IPS-15b (cell line): ENCODE measurements around the gene HCCS.

Experiments
- H3K27me3 ChIP-seq: one replicate; pipeline ENCODE4 v1.6.1; 2013; ENCODE audit warnings: low read length; ENCODE audit not compliant: control insufficient read depth, insufficient read depth
- H3K36me3 ChIP-seq: one replicate; pipeline ENCODE4 v1.6.1; 2013; ENCODE audit warnings: low read length; ENCODE audit not compliant: control insufficient read depth, insufficient read depth
- H3K4me1 ChIP-seq: one replicate; pipeline ENCODE4 v1.6.1; 2013; ENCODE audit warnings: mild to moderate bottlenecking, low read length; ENCODE audit not compliant: control insufficient read depth, insufficient read depth
- H3K4me3 ChIP-seq: one replicate; pipeline ENCODE4 v1.5.1; 2013; ENCODE audit warnings: low read depth, low read length
- H3K9ac ChIP-seq: one replicate; pipeline ENCODE4 v1.6.1; 2013; ENCODE audit warnings: low read depth, mild to moderate bottlenecking, low read length
- H3K9me3 ChIP-seq: one replicate; pipeline ENCODE4 v1.6.1; 2013; ENCODE audit warnings: mild to moderate bottlenecking, low read length; ENCODE audit not compliant: control insufficient read depth, insufficient read depth

Gene HCCS

DNA sequence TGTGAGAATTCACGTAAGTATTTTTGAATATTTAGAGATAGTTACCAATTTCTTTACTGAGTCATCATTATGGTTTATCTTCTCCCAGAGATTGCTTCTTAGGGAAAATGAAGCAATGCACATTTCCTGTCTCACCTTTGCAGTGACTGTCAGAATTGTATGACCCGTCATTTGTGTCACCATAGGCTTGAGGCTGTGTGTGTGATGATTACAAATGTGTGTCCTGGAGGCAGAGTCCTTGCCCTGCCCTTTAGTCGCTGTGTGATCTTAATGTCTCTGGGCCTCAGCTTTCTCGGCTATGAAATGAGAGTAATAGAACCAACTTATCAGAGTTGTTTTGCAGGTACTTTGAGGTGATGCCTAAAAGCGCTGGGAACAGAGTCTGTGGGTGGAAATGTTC lies 13.9 kb downstream of the HCCS start:
- Histone ChIP-seq H3K9me3 (no peaks in the 10 kb centered on the region), H3K4me1 (no peaks in the 10 kb centered on the region), H3K27me3 (no peaks in the 10 kb centered on the region), H3K4me3 (no peak overlapping the region), H3K9ac (no peak overlapping the region), H3K36me3 (peaks cover 5% of the 10 kb centered on the region)

DNA sequence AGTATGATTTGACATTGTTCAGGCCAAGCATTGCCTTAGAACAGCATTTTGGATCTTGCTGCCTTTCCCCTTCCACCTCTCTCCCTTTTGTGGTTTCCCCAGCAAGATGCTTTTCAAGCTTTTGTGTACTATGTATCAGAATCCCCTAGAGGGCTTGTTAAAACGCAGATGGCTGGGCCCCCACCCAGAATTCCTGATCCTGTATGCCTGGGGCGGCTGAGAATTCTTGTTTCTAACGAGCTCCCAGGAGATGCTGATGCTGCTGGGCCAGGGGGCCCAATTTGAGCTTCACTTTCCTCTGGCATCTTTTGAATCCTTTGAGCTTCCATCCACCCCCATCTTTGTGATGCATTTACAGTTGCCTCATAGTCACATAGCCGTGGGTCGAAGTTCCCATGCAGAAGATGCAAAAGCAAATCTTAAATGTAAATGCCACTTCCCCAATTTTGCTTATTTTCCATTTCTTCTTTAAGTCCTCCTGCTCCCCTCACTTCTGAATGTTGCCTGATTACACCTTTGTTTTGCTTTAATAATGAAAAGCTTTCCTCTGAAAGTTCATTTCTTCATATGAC lies 18.5 kb downstream of the HCCS start:
- no peaks in the 10 kb centered on the region for H3K9me3 ChIP-seq

DNA sequence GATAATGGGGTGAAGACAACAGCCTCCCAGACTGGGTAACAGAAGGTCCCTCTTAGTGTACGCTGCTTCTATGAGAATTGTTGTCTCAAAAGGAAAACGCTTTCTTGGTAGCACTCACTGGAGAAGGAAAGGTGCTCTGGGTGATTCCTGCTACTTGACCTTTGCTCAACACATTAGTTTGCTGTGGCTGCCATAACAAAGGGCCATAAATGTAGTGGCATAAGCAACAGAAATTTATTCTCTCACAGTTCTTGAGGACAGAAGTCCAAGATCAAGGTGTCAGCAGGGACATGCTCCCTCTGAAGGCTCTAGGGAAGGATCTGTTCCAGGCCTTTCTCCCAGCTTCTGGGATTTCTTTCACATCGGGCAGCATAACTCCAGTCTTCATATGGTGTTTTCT lies 19.0 kb downstream of the HCCS start:
- H3K9ac ChIP-seq: no peak overlapping the region
- no peaks in the 10 kb centered on the region for H3K27me3 ChIP-seq
- H3K4me3 ChIP-seq: no peak overlapping the region
- no peaks in the 10 kb centered on the region for H3K36me3 ChIP-seq
- H3K9me3 ChIP-seq: no peaks in the 10 kb centered on the region
- H3K4me1 ChIP-seq: no peaks in the 10 kb centered on the region

More for the DNA sequence above, 18.5 kb downstream of the HCCS start:
- H3K4me1 ChIP-seq: no peaks in the 10 kb centered on the region
- no peak overlapping the region for H3K9ac ChIP-seq
- H3K27me3 ChIP-seq: no peaks in the 10 kb centered on the region
- H3K36me3 ChIP-seq: no peaks in the 10 kb centered on the region
- H3K4me3 ChIP-seq: no peak overlapping the region

DNA sequence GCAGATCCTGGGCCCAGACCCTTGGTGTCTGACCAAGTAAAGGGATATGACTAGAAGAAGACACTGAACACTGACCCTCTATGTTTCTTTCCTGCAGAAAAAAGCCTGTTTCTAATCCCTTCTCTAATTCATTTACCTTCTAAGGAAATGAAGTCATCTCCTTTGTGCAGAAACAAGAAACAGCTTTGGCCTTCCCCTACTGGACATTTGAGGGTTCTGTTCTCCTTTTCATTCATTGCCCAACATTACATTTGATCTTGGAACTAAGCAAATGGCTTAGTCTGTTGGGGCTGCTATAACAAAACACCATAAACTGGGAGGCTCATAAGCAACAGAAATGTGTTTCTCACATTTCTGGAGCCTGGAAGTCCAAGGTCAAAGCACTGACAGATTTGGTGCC lies 20.0 kb downstream of the HCCS start:
- Histone ChIP-seq H3K27me3 (no peaks in the 10 kb centered on the region), H3K4me1 (no peaks in the 10 kb centered on the region), H3K4me3 (no peak overlapping the region), H3K9me3 (no peaks in the 10 kb centered on the region), H3K9ac (no peak overlapping the region), H3K36me3 (no peaks in the 10 kb centered on the region)

DNA sequence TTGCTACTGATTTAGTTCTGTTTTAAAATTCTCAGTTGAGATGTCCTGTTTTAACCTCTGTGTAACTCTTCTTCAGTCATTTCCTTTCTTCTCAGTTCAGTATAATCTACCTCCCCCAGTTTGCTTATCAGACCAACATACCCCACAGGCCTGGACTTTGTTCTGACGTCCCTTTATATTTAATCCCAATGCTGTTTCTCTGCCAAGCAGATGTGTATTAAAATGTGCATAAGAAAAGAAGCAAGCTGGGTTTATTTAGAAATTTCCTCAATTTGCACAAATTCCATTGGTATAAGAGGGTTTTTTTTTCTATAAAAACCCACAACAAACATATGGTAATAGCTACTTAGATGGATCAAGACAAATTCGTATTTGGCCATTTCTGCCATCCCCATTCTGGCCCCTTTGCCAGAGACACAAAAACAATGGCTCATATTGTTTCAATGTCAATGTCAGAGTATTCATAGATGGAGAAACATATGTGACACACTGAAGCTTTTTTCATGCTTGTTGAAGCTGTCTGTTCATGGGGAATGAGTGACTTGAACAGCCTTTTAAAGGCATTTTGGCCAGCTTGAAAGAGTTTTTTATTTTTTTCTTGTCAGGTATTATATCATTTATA lies 24.5 kb downstream of the HCCS start:
- no peaks in the 10 kb centered on the region for H3K36me3 ChIP-seq
- H3K9ac ChIP-seq: no peak overlapping the region
- H3K27me3 ChIP-seq: no peaks in the 10 kb centered on the region
- H3K9me3 ChIP-seq: no peaks in the 10 kb centered on the region
- H3K4me3 ChIP-seq: no peak overlapping the region
- no peaks in the 10 kb centered on the region for H3K4me1 ChIP-seq

DNA sequence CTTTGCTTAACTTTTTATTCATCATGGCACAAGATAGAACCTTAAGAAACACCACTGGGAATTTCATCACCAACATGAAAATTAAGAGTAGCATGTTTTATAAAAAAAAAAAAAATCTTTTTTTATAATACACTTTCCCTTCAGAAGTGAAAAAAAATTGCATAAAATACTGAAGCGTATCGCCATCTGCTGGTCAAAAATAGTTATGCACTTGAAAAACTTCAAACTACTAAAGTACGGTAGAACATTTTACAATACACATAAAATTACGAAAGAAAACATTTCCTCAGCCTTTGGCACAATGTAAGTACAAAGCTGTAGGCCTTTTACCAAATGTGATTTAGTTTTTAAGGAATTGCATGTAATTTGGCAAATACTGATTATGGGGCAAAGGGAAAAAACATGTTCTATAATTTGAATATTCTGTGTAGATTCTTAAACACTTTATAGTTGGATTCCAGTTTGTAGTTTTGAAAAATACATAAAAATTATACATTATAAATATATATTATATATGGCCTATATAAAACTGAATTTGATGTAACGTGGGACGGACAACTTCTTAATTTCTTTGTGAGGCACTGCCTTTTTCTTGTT lies 26.5 kb downstream of the HCCS start:
- H3K9ac ChIP-seq: no peak overlapping the region
- H3K27me3 ChIP-seq: no peaks in the 10 kb centered on the region
- H3K4me3 ChIP-seq: no peak overlapping the region
- H3K36me3 ChIP-seq: no peaks in the 10 kb centered on the region
- H3K4me1 ChIP-seq: no peaks in the 10 kb centered on the region
- no peaks in the 10 kb centered on the region for H3K9me3 ChIP-seq

DNA sequence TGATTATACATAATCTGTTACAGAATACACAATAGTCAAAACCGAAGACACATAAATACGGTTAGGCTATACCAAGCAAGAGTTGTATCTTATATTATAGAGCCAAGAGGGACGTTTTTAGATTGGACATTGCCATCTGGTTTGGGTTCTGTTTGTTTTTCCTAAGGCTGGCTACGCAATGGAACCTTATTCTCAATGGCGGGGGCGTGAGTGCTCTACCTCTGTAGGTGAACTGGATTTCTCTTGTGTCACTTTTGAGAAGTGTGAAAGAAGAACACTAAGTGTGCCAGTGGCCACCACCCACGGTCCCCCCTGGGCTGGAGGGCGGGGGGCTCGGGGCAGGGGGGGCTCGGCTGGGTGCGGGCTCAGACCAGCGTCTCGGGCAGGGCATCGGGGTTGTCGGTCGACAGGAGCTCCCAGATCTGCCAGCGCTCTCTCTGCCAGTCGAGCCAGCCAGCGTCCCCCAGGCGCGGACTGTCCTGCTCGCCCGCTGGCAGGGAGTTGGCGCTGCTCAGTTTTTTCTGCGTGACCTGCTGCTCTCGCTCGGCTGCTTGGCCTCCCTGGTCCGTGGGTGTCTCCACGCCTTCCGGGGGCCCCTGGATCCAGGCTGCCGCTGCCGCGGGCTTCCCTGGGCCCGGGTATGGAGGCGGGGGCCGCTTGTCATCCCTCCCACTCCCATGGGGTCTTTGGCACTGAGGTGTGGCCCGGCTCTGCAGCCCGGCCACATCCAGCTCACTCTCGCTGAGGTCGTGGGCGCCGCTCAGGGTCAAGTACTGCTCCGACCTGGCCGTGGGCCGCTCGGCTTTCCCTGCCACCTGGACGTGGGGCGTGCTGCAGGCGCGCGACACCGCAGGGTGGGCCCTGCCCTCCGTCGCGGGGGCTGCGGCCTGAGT lies 27.6 kb downstream of the HCCS start:
- Histone ChIP-seq H3K36me3 (no peaks in the 10 kb centered on the region), H3K9ac (no peak overlapping the region), H3K9me3 (no peaks in the 10 kb centered on the region), H3K27me3 (no peaks in the 10 kb centered on the region), H3K4me3 (no peak overlapping the region), H3K4me1 (no peaks in the 10 kb centered on the region)

DNA sequence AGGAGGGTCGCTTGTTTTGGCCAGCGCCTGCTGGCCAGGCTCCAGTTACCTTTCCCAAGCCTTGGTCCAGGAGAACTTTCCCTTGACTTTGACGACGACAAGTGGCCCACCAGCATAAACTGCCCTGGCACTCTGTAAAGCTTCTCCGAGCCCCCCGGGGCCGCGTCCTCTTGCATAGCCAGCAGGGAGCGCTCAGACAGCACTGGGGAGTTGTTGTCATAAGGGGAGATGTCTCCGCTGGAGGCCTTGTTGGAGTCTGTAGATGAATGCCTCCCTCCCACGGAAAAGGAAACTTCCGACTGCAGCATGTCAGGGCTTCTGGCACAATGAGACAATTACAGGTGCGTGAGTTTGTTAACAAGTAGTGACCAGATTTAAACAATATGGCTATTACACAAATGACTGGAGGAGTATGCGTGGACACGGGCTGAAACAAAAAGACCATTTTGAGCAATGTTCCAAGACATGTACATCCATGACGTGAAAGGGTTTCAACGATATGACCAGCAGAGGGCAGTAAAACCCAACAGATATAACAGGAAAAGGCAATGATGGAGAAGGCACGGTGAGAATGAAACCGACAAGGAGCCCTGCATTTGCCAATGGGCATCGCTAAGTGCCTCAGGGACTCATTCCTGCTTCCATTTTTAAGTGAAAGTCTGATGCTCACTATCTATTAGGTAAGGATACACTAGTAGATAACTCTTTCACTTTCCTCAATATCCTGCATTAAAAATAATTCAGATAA lies 33.0 kb downstream of the HCCS start:
- no peaks in the 10 kb centered on the region for H3K9me3 ChIP-seq
- H3K9ac ChIP-seq: no peak overlapping the region
- H3K27me3 ChIP-seq: no peaks in the 10 kb centered on the region
- no peaks in the 10 kb centered on the region for H3K4me1 ChIP-seq
- no peak overlapping the region for H3K4me3 ChIP-seq
- no peaks in the 10 kb centered on the region for H3K36me3 ChIP-seq

DNA sequence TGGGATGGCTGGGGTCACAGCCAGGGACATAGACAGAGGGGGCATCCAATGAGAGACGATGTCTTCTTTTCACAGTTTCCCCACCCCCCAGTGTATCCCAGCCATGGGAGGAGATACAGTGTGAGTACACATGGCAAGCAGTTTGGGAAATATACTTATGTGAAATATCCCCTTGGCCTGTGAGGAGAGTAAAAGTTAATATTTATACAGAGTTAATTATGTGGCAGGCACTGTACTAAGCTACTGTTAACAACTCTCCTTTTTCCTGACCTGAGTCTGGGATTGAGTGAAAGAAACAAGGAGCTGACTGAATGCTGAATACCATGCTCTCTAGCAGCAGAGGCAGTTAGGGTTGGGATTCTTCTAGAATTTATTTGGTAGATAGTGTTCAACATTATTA lies 35.3 kb downstream of the HCCS start:
- no peaks in the 10 kb centered on the region for H3K36me3 ChIP-seq
- H3K4me1 ChIP-seq: no peaks in the 10 kb centered on the region
- H3K9ac ChIP-seq: no peak overlapping the region
- H3K4me3 ChIP-seq: no peak overlapping the region
- no peaks in the 10 kb centered on the region for H3K27me3 ChIP-seq
- H3K9me3 ChIP-seq: no peaks in the 10 kb centered on the region

DNA sequence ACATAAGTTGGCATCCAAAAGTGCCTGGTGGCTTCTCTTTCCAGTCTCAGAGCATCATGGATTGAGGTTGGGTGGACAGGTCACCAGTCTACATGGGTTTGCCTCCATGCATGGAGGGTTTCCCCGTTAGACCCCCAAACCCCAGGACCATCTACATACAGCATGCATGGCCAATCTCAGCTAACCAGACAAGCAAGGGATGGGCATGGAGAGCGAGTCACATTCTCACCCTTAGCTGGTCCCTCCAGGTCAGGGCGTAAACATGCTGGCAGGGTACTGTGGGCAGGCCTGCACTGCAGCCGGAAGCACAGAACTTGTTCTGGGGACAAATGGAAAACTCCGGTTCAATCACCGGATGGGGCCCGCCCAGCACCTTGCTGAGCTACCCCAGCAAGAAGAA lies 37.3 kb downstream of the HCCS start:
- no peak overlapping the region for H3K4me3 ChIP-seq
- no peaks in the 10 kb centered on the region for H3K36me3 ChIP-seq
- no peaks in the 10 kb centered on the region for H3K9me3 ChIP-seq
- H3K9ac ChIP-seq: no peak overlapping the region
- no peaks in the 10 kb centered on the region for H3K4me1 ChIP-seq
- no peaks in the 10 kb centered on the region for H3K27me3 ChIP-seq

DNA sequence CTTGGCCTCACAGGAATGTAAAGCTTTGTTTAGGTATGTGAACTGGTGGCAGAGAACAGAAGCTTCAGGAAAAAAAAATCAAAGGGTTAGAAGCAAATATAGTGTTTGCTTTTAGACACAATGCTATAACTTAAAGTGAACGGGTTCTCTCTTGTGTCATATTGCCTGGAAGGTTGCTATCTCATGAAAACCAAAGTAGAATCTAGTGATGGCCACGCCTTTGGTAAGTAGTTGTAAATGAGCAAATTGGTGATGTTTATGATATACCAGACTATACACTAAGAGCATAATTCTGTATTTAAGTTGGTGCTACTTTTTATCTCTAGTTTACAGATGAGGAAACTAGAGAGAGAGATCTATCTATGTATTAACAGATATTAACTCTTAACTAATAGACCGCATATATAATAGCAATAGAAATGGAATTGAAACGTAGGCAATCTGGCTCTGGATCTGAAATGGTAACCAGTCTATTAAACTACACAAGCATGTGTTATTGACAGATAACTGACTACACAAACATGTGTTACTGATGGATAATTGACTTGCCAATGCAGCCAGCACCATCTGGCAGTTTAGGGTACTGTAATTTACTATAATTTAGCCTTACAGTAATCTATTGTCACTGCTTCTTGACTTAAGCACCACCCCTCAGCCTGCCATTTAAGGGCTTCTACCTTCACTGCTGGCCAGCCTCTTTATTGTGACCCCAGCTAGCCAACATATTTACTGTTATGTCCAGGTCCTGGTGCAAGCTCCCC lies 40.8 kb downstream of the HCCS start:
- Histone ChIP-seq H3K36me3 (no peaks in the 10 kb centered on the region), H3K4me3 (no peak overlapping the region), H3K4me1 (no peaks in the 10 kb centered on the region), H3K27me3 (no peaks in the 10 kb centered on the region), H3K9ac (no peak overlapping the region), H3K9me3 (no peaks in the 10 kb centered on the region)
